Measurements from ENCODE around the gene AQP3.

- TF ChIP-seq POLR2A (IDR thresholded peaks at IDR 0.05): no peak
- no peak for TF ChIP-seq CTCF (IDR thresholded peaks at IDR 0.05)
Observed at GRCh38 chr9:33445389-33446239, 1.8 kb downstream of the AQP3 start.
